Measurements from ENCODE around the gene LIPT2.

LIPT2 gene

GRCh38 chr11:74464746-74465145, 28.8 kb downstream of the LIPT2 start:
- DNase-seq, result no peak

- DNase-seq, result no peak
Measured at GRCh38 chr11:74463216-74463615, 30.3 kb downstream of the LIPT2 start.

GRCh38 chr11:74462631-74463030, 30.9 kb downstream of the LIPT2 start:
- DNase-seq, result no peak

GRCh38 chr11:74462009-74462408, 31.5 kb downstream of the LIPT2 start:
- no peak for DNase-seq

GRCh38 chr11:74460481-74461154, 32.9 kb downstream of the LIPT2 start:
- peak in 1 of 5 donors; percentile 7 for DNase-seq

- DNase-seq, result no peak
Measured at GRCh38 chr11:74460065-74460464, 33.5 kb downstream of the LIPT2 start.

GRCh38 chr11:74459584-74459983, 33.9 kb downstream of the LIPT2 start:
- no peak for DNase-seq

- DNase-seq, result no peak
Measured at GRCh38 chr11:74457356-74457755, 36.2 kb downstream of the LIPT2 start.

- DNase-seq, result peak in 4 of 5 donors; percentile 12 to 48 (median 39)
Measured at GRCh38 chr11:74453373-74453975, 40.0 kb downstream of the LIPT2 start.

GRCh38 chr11:74452366-74452765, 41.2 kb downstream of the LIPT2 start:
- no peak for DNase-seq

GRCh38 chr11:74450318-74450717, 43.2 kb downstream of the LIPT2 start:
- DNase-seq, result no peak

- DNase-seq, result peak in 4 of 5 donors; percentile 6 to 46 (median 28)
Measured at GRCh38 chr11:74449369-74449931, 44.1 kb downstream of the LIPT2 start.

GRCh38 chr11:74447720-74448119, 45.8 kb downstream of the LIPT2 start:
- no peak for DNase-seq

GRCh38 chr11:74446532-74446938, 47.0 kb downstream of the LIPT2 start:
- no peak for DNase-seq

- DNase-seq, result no peak
Measured at GRCh38 chr11:74444173-74444826, 49.2 kb downstream of the LIPT2 start.

- no peak for DNase-seq
Measured at GRCh38 chr11:74443071-74443864, 50.3 kb downstream of the LIPT2 start.

- no peak for DNase-seq
Measured at GRCh38 chr11:74442636-74443035, 50.9 kb downstream of the LIPT2 start.
